Stimulated activated effector memory CD8-positive, alpha-beta T cell treated with anti-CD3 and anti-CD28 coated beads, Interleukin-12 subunit alpha, Interleukin-12 subunit beta, amount 100 ng/mL, for 72 hours (primary cell): ENCODE results near the gene PPIL1.

ENCODE experiments used
- ATAC-seq: fragments of 150-1000 bp; cut with Tn5 transposase; 2 replicates; pipeline ENCODE4 v1.10.0; 2021
- DNase-seq, 2 donors: peaks; one replicate each; pipeline ENCODE4 v3.0.0; 2021 to 2022; ENCODE audit warnings: low spot score in 2 of 2
- H3K27ac Mint-ChIP-seq: one replicate; pipeline ENCODE4 v1.8.0; 2022; ENCODE audit warnings: mild to moderate bottlenecking, mixed read lengths
- H3K36me3 Mint-ChIP-seq: one replicate; pipeline ENCODE4 v1.8.0; 2022; ENCODE audit warnings: mild to moderate bottlenecking, mixed read lengths
- H3K4me1 Mint-ChIP-seq: one replicate; pipeline ENCODE4 v1.8.0; 2022; ENCODE audit warnings: mixed read lengths
- H3K4me3 Mint-ChIP-seq: one replicate; pipeline ENCODE4 v1.8.0; 2022; ENCODE audit warnings: mild to moderate bottlenecking, mixed read lengths
- H3K9me3 Mint-ChIP-seq: one replicate; pipeline ENCODE4 v1.8.0; 2022; ENCODE audit warnings: mixed read lengths

PPIL1 gene

GRCh38 chr6:36851149-36851614 lies 23.4 kb downstream of the PPIL1 start:
- DNase-seq (peak in 1 of 2 donors; percentile 65), ATAC-seq (no peak)
- Mint-ChIP-seq H3K9me3 (no peaks in the 10 kb centered on the region), H3K27ac (no peak overlapping the region), H3K4me3 (no peak overlapping the region), H3K4me1 (no peaks in the 10 kb centered on the region), H3K36me3 (peaks cover 30% of the 10 kb centered on the region)

- DNase-seq (no peak), ATAC-seq (no peak)
- Mint-ChIP-seq H3K9me3 (no peaks in the 10 kb centered on the region), H3K4me1 (no peaks in the 10 kb centered on the region), H3K4me3 (no peak overlapping the region), H3K27ac (no peak overlapping the region), H3K36me3 (peaks cover 20% of the 10 kb centered on the region)
Observed at GRCh38 chr6:36850021-36850420, 24.6 kb downstream of the PPIL1 start.

- Mint-ChIP-seq H3K9me3 (no peaks in the 10 kb centered on the region), H3K4me3 (no peak overlapping the region), H3K4me1 (no peaks in the 10 kb centered on the region), H3K36me3 (peaks cover 10% of the 10 kb centered on the region), H3K27ac (no peak overlapping the region)
- ATAC-seq, result no peak
- DNase-seq, result no peak
Observed at GRCh38 chr6:36848658-36849441, 25.8 kb downstream of the PPIL1 start.

- ATAC-seq (no peak), DNase-seq (no peak)
- H3K36me3 Mint-ChIP-seq, result peaks cover 6% of the 10 kb centered on the region
- H3K4me3 Mint-ChIP-seq, result no peak overlapping the region
- H3K27ac Mint-ChIP-seq, result peak overlapping the region; percentile 60
- H3K9me3 Mint-ChIP-seq, result no peaks in the 10 kb centered on the region
- no peaks in the 10 kb centered on the region for H3K4me1 Mint-ChIP-seq
Observed at GRCh38 chr6:36847991-36848390, 26.6 kb downstream of the PPIL1 start.

GRCh38 chr6:36847152-36847551 lies 27.5 kb downstream of the PPIL1 start:
- Mint-ChIP-seq H3K36me3 (no peaks in the 10 kb centered on the region), H3K4me3 (no peak overlapping the region), H3K27ac (no peak overlapping the region), H3K9me3 (no peaks in the 10 kb centered on the region), H3K4me1 (no peaks in the 10 kb centered on the region)
- ATAC-seq, result no peak
- no peak for DNase-seq

GRCh38 chr6:36845233-36845632 lies 29.4 kb downstream of the PPIL1 start:
- H3K36me3 Mint-ChIP-seq, result no peaks in the 10 kb centered on the region
- H3K27ac Mint-ChIP-seq, result peak overlapping the region; percentile 7
- DNase-seq, result no peak
- no peak overlapping the region for H3K4me3 Mint-ChIP-seq
- H3K4me1 Mint-ChIP-seq, result peaks cover 6% of the 10 kb centered on the region
- ATAC-seq, result no peak
- no peaks in the 10 kb centered on the region for H3K9me3 Mint-ChIP-seq

- DNase-seq (no peak), ATAC-seq (no peak)
- no peaks in the 10 kb centered on the region for H3K36me3 Mint-ChIP-seq
- H3K27ac Mint-ChIP-seq, result peak overlapping the region; percentile 7
- H3K4me1 Mint-ChIP-seq, result peaks cover 11% of the 10 kb centered on the region
- H3K4me3 Mint-ChIP-seq, result no peak overlapping the region
- no peaks in the 10 kb centered on the region for H3K9me3 Mint-ChIP-seq
Observed at GRCh38 chr6:36844232-36845170, 30.1 kb downstream of the PPIL1 start.

GRCh38 chr6:36843170-36843569 lies 31.4 kb downstream of the PPIL1 start:
- ATAC-seq (no peak), DNase-seq (no peak)
- Mint-ChIP-seq H3K36me3 (no peaks in the 10 kb centered on the region), H3K9me3 (no peaks in the 10 kb centered on the region), H3K4me1 (peaks cover 11% of the 10 kb centered on the region), H3K27ac (no peak overlapping the region), H3K4me3 (no peak overlapping the region)

GRCh38 chr6:36841756-36842155 lies 32.8 kb downstream of the PPIL1 start:
- no peak overlapping the region for H3K27ac Mint-ChIP-seq
- no peaks in the 10 kb centered on the region for H3K36me3 Mint-ChIP-seq
- no peak for ATAC-seq
- no peaks in the 10 kb centered on the region for H3K9me3 Mint-ChIP-seq
- H3K4me1 Mint-ChIP-seq, result peaks cover 11% of the 10 kb centered on the region
- no peak for DNase-seq
- no peak overlapping the region for H3K4me3 Mint-ChIP-seq

GRCh38 chr6:36840432-36841403 lies 33.9 kb downstream of the PPIL1 start:
- H3K27ac Mint-ChIP-seq, result no peak overlapping the region
- ATAC-seq (peak; percentile 61), DNase-seq (no peak)
- H3K36me3 Mint-ChIP-seq, result no peaks in the 10 kb centered on the region
- peak overlapping the region; percentile 67 for H3K4me3 Mint-ChIP-seq
- H3K9me3 Mint-ChIP-seq, result no peaks in the 10 kb centered on the region
- H3K4me1 Mint-ChIP-seq, result peaks cover 11% of the 10 kb centered on the region

- no peak for DNase-seq
Observed at GRCh38 chr6:36839749-36840431, 34.7 kb downstream of the PPIL1 start.

GRCh38 chr6:36838896-36839748 lies 35.5 kb downstream of the PPIL1 start, which contains the start of gene CPNE5:
Gene CPNE5 (minus strand): TSS chr6:36839444. CDS start chr6:36839377, 67 bp downstream.
- peak within 1 kb of the TSS; percentile 67 for H3K4me3 Mint-ChIP-seq
- H3K9me3 Mint-ChIP-seq, result no peaks in the 10 kb centered on the region
- DNase-seq, result no peak
- H3K36me3 Mint-ChIP-seq, result no peaks in the 10 kb centered on the region
- H3K27ac Mint-ChIP-seq, result no peak within 1 kb of the TSS
- ATAC-seq, result no peak
- H3K4me1 Mint-ChIP-seq, result peaks cover 11% of the 10 kb centered on the region

More at GRCh38 chr6:36839749-36840431, 34.7 kb downstream of the PPIL1 start:
- H3K27ac Mint-ChIP-seq, result no peak overlapping the region
- ATAC-seq, result peak; percentile 66
- peaks cover 11% of the 10 kb centered on the region for H3K4me1 Mint-ChIP-seq
- H3K36me3 Mint-ChIP-seq, result no peaks in the 10 kb centered on the region
- H3K9me3 Mint-ChIP-seq, result no peaks in the 10 kb centered on the region
- peak overlapping the region; percentile 67 for H3K4me3 Mint-ChIP-seq

- Mint-ChIP-seq H3K9me3 (no peaks in the 10 kb centered on the region), H3K36me3 (no peaks in the 10 kb centered on the region), H3K4me3 (no peak overlapping the region), H3K27ac (no peak overlapping the region), H3K4me1 (peaks cover 11% of the 10 kb centered on the region)
- no peak for ATAC-seq
- DNase-seq, result no peak
Observed at GRCh38 chr6:36837686-36838085, 36.9 kb downstream of the PPIL1 start.
